Osteoblast (primary cell): ENCODE data around the gene DENND4A. TPM values are rescaled to one million over a fixed set of nuclear protein-coding genes. Genes with fewer than 3 reads are reported as not detected.

Experiments used
- DNase-seq: peaks from one replicate; pipeline ENCODE4 v3.0.0; 2011; ENCODE audit warnings: low spot score, mixed read lengths; ENCODE audit not compliant: insufficient read length; ENCODE audit errors: missing footprints
- H2AFZ ChIP-seq: 2 replicates; pipeline ENCODE4 v1.6.0; 2011; ENCODE audit warnings: mild to moderate bottlenecking, low read length
- H3K27ac ChIP-seq: 2 replicates; pipeline ENCODE4 v1.5.1; 2011; ENCODE audit warnings: mild to moderate bottlenecking, low read depth, low read length, moderate library complexity
- H3K27me3 ChIP-seq: 2 replicates; pipeline ENCODE4 v1.6.0; 2012; ENCODE audit warnings: mild to moderate bottlenecking, control low read depth, inconsistent platforms, low read length, moderate library complexity; ENCODE audit not compliant: insufficient read depth
- H3K36me3 ChIP-seq: 2 replicates; pipeline ENCODE4 v1.5.1; 2011; ENCODE audit warnings: mild to moderate bottlenecking, low read length, control low read depth, moderate library complexity; ENCODE audit not compliant: insufficient read depth
- H3K4me1 ChIP-seq: 2 replicates; pipeline ENCODE4 v1.5.1; 2011; ENCODE audit warnings: mild to moderate bottlenecking, low read length, control low read depth, moderate library complexity; ENCODE audit not compliant: insufficient read depth
- H3K4me2 ChIP-seq: 2 replicates; pipeline ENCODE4 v1.6.0; 2011; ENCODE audit warnings: mild to moderate bottlenecking, low read length; ENCODE audit not compliant: insufficient read depth
- H3K4me3 ChIP-seq: fragments of 200-600 bp; sonication (generic); 3 replicates; pipeline ENCODE4 v1.5.1; 2012; ENCODE audit warnings: mild to moderate bottlenecking, low read length, inconsistent platforms; ENCODE audit not compliant: insufficient read depth
- H3K79me2 ChIP-seq: 2 replicates; pipeline ENCODE4 v1.6.0; 2012; ENCODE audit warnings: mild to moderate bottlenecking, low read length, control low read depth, inconsistent platforms; ENCODE audit not compliant: insufficient read depth
- H3K9me3 ChIP-seq: 2 replicates; pipeline ENCODE4 v1.5.1; 2011; ENCODE audit warnings: low read depth, low read length, control low read depth
- H4K20me1 ChIP-seq: 2 replicates; pipeline ENCODE4 v1.6.0; 2012; ENCODE audit warnings: mild to moderate bottlenecking, low read length, control low read depth; ENCODE audit not compliant: insufficient read depth
- total RNA-seq: library from RNA; depleted of rRNA; stranded (reverse); fragments of >200 nt; gene quantifications from 2 replicates; pipeline ENCODE4 v1.2.3, GENCODE V29; 2012
- TF ChIP-seq, protein P1 (sequence below): IDR thresholded peaks from 2 replicates; pipeline ENCODE4 v1.5.1; 2011; ENCODE audit warnings: mild to moderate bottlenecking, low read depth, low read length, moderate library complexity; ENCODE audit errors: extremely low read depth

DENND4A gene
- total RNA-seq, 1 donor = 30.4 TPM

GRCh38 chr15:65626856-65627255 lies 165.2 kb downstream of the DENND4A start:
- Histone ChIP-seq H3K9me3 (no peaks in the 10 kb centered on the region), H3K27ac (no peak overlapping the region), H3K27me3 (no peaks in the 10 kb centered on the region), H3K4me1 (no peaks in the 10 kb centered on the region), H3K4me3 (no peak overlapping the region), H3K79me2 (no peaks in the 10 kb centered on the region), H3K36me3 (peaks cover 8% of the 10 kb centered on the region), H3K4me2 (no peak overlapping the region), H2AFZ (no peak overlapping the region), H4K20me1 (no peaks in the 10 kb centered on the region)
- DNase-seq = no peak
- TF ChIP-seq, protein P1, sequence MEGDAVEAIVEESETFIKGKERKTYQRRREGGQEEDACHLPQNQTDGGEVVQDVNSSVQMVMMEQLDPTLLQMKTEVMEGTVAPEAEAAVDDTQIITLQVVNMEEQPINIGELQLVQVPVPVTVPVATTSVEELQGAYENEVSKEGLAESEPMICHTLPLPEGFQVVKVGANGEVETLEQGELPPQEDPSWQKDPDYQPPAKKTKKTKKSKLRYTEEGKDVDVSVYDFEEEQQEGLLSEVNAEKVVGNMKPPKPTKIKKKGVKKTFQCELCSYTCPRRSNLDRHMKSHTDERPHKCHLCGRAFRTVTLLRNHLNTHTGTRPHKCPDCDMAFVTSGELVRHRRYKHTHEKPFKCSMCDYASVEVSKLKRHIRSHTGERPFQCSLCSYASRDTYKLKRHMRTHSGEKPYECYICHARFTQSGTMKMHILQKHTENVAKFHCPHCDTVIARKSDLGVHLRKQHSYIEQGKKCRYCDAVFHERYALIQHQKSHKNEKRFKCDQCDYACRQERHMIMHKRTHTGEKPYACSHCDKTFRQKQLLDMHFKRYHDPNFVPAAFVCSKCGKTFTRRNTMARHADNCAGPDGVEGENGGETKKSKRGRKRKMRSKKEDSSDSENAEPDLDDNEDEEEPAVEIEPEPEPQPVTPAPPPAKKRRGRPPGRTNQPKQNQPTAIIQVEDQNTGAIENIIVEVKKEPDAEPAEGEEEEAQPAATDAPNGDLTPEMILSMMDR = no peak

GRCh38 chr15:65623103-65623502 lies 169.0 kb downstream of the DENND4A start:
- DNase-seq = no peak
- no peak overlapping the region for H3K27ac ChIP-seq
- H3K4me3 ChIP-seq = no peak overlapping the region
- H3K36me3 ChIP-seq = peaks cover 8% of the 10 kb centered on the region
- H3K4me1 ChIP-seq = no peaks in the 10 kb centered on the region
- H3K9me3 ChIP-seq = no peaks in the 10 kb centered on the region
- TF ChIP-seq, protein P1 = no peak
- H3K79me2 ChIP-seq = no peaks in the 10 kb centered on the region
- no peaks in the 10 kb centered on the region for H3K27me3 ChIP-seq
- H2AFZ ChIP-seq = no peak overlapping the region
- H4K20me1 ChIP-seq = no peaks in the 10 kb centered on the region
- H3K4me2 ChIP-seq = no peak overlapping the region

GRCh38 chr15:65621638-65622037 lies 170.5 kb downstream of the DENND4A start, which contains the start of gene SLC24A1:
Gene SLC24A1 (plus strand): TSS chr15:65621938. CDS start chr15:65624081, 2,143 bp downstream.
- Histone ChIP-seq H3K9me3 (no peaks in the 10 kb centered on the region), H3K4me2 (no peak within 1 kb of the TSS), H4K20me1 (no peaks in the 10 kb centered on the region), H3K27me3 (no peaks in the 10 kb centered on the region), H3K4me3 (no peak within 1 kb of the TSS), H3K36me3 (peaks cover 8% of the 10 kb centered on the region), H3K79me2 (no peaks in the 10 kb centered on the region), H2AFZ (no peak within 1 kb of the TSS), H3K27ac (no peak within 1 kb of the TSS), H3K4me1 (no peaks in the 10 kb centered on the region)
- no peak for DNase-seq
- TF ChIP-seq, protein P1 = no peak

DNA sequence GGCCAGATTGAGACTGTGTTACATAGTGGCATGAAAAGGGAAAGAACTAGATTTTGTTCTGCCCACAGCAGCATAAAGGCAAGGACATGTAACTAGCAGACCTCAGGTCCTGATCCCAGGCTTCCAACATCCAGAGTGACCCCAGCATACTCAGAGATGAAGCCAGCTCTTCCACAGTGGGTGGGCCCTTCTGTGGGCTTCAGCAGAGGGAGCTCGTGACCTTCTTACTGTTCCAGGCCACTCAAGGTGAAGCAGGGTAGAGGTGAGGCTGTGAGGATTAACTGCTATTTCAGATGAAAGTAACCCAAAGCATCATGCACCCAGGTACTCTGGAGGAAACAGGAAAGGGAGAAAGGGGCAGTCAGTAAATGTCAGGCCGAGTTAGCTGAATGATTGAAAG lies 171.3 kb downstream of the DENND4A start:
- Histone ChIP-seq H3K4me1 (no peaks in the 10 kb centered on the region), H3K27me3 (no peaks in the 10 kb centered on the region), H3K9me3 (no peaks in the 10 kb centered on the region), H3K36me3 (peaks cover 8% of the 10 kb centered on the region), H3K4me2 (no peak overlapping the region), H3K27ac (no peak overlapping the region), H3K79me2 (no peaks in the 10 kb centered on the region), H3K4me3 (no peak overlapping the region), H4K20me1 (no peaks in the 10 kb centered on the region), H2AFZ (no peak overlapping the region)
- no peak for DNase-seq
- TF ChIP-seq, protein P1 = no peak
